Fibroblast of skin of left biceps (primary cell): ENCODE measurements around the gene PDGFD.

ENCODE experiments used
- DNase-seq, 2 experiments: peaks; one replicate each; pipeline ENCODE4 v3.0.0-alpha.2; 2013; ENCODE audit warnings: low read depth in 2 of 2

PDGFD gene

GRCh38 chr11:103920933-103921332 is 243.0 kb downstream of the PDGFD start:
- DNase-seq, result no peak

GRCh38 chr11:103920449-103920848 is 243.5 kb downstream of the PDGFD start:
- no peak for DNase-seq

- no peak for DNase-seq
Observed at GRCh38 chr11:103910721-103911120, 253.2 kb downstream of the PDGFD start.

- peak in 1 of 2 experiments; percentile 19 for DNase-seq
Observed at GRCh38 chr11:103907548-103908455, 256.1 kb downstream of the PDGFD start.

- no peak for DNase-seq
Observed at GRCh38 chr11:103907136-103907535, 256.8 kb downstream of the PDGFD start.

- no peak for DNase-seq
Observed at GRCh38 chr11:103906291-103906867, 257.6 kb downstream of the PDGFD start.

- DNase-seq, result no peak
Observed at GRCh38 chr11:103904324-103904667, 259.7 kb downstream of the PDGFD start.

- DNase-seq, result no peak
Observed at GRCh38 chr11:103903621-103904323, 260.2 kb downstream of the PDGFD start.

- DNase-seq, result no peak
Observed at GRCh38 chr11:103902994-103903393, 261.0 kb downstream of the PDGFD start.

- no peak for DNase-seq
Observed at GRCh38 chr11:103901656-103902055, 262.3 kb downstream of the PDGFD start.

GRCh38 chr11:103898577-103899336 is 265.2 kb downstream of the PDGFD start:
- DNase-seq, result no peak

GRCh38 chr11:103898065-103898464 is 265.9 kb downstream of the PDGFD start:
- no peak for DNase-seq

GRCh38 chr11:103897160-103897936 is 266.6 kb downstream of the PDGFD start:
- peak in 1 of 2 experiments; percentile 58 for DNase-seq

GRCh38 chr11:103895106-103895505 is 268.8 kb downstream of the PDGFD start:
- no peak for DNase-seq

- DNase-seq, result no peak
Observed at GRCh38 chr11:103894673-103895072, 269.3 kb downstream of the PDGFD start.

- DNase-seq, result no peak
Observed at GRCh38 chr11:103894034-103894433, 269.9 kb downstream of the PDGFD start.

GRCh38 chr11:103893371-103893770 is 270.6 kb downstream of the PDGFD start:
- no peak for DNase-seq

- no peak for DNase-seq
Observed at GRCh38 chr11:103892603-103893002, 271.3 kb downstream of the PDGFD start.

GRCh38 chr11:103890654-103891053 is 273.3 kb downstream of the PDGFD start:
- no peak for DNase-seq

GRCh38 chr11:103889679-103890078 is 274.3 kb downstream of the PDGFD start:
- no peak for DNase-seq

- DNase-seq, result no peak
Observed at GRCh38 chr11:103888541-103888951, 275.4 kb downstream of the PDGFD start.
